OCI-LY1 (cell line): ENCODE measurements around the gene PEX7.
"Not testable (repeated sequence)": the region's sequence is repeated elsewhere in the genome, so short reads cannot be mapped to it uniquely, and the experiment has no call there.

Experiments used
- H2AFZ ChIP-seq: fragments of 200-600 bp; sonication (generic), shearing (Covaris generic); 2 replicates; pipeline ENCODE4 v1.6.0; 2014; ENCODE audit warnings: antibody characterized with exemption, mild to moderate bottlenecking, low read length
- H3F3A ChIP-seq: fragments of 200-600 bp; sonication (generic), shearing (Covaris generic); 2 replicates; pipeline ENCODE4 v1.6.0; 2014; ENCODE audit warnings: mild to moderate bottlenecking, antibody characterized with exemption, low read length, moderate library complexity; ENCODE audit not compliant: insufficient read depth
- H3K27ac ChIP-seq: fragments of 200-600 bp; sonication (generic); 2 replicates; pipeline ENCODE4 v1.5.1; 2014; ENCODE audit warnings: low read length, mixed run types, mild to moderate bottlenecking, low read depth; ENCODE audit not compliant: poor library complexity, severe bottlenecking
- H3K27me3 ChIP-seq: fragments of 200-600 bp; sonication (generic); 2 replicates; pipeline ENCODE4 v1.6.0; 2014; ENCODE audit warnings: antibody characterized with exemption, mild to moderate bottlenecking, low read length, moderate library complexity; ENCODE audit not compliant: insufficient read depth
- H3K36me3 ChIP-seq: fragments of 200-600 bp; sonication (generic); 2 replicates; pipeline ENCODE4 v1.6.1; 2014; ENCODE audit warnings: mild to moderate bottlenecking, antibody characterized with exemption, low read length, moderate library complexity, mixed read lengths; ENCODE audit not compliant: insufficient read depth
- H3K4me1 ChIP-seq: fragments of 200-600 bp; sonication (generic); 2 replicates; pipeline ENCODE4 v1.5.1; 2014; ENCODE audit warnings: mild to moderate bottlenecking, low read length, moderate library complexity; ENCODE audit not compliant: insufficient read depth, severe bottlenecking
- H3K4me2 ChIP-seq: fragments of 200-600 bp; sonication (generic), shearing (Covaris generic); 2 replicates; pipeline ENCODE4 v1.6.1; 2014; ENCODE audit warnings: low read length
- H3K4me3 ChIP-seq: fragments of 200-600 bp; sonication (generic); 2 replicates; pipeline ENCODE4 v1.5.1; 2014; ENCODE audit warnings: low read length, low read depth, mild to moderate bottlenecking, mixed read lengths; ENCODE audit not compliant: poor library complexity, severe bottlenecking
- H3K79me2 ChIP-seq: fragments of 200-600 bp; shearing (Covaris generic); 2 replicates; pipeline ENCODE4 v1.6.1; 2016; ENCODE audit warnings: mixed run types, low read length, mixed read lengths; ENCODE audit not compliant: insufficient read depth
- H3K9ac ChIP-seq: fragments of 200-600 bp; sonication (generic), shearing (Covaris generic); 2 replicates; pipeline ENCODE4 v1.6.1; 2014; ENCODE audit warnings: mild to moderate bottlenecking, low read length, mixed read lengths
- H3K9me2 ChIP-seq: fragments of 200-600 bp; sonication (generic), shearing (Covaris generic); 2 replicates; pipeline ENCODE4 v1.6.1; 2014; ENCODE audit warnings: low read depth, mild to moderate bottlenecking, low read length, mixed read lengths
- H3K9me3 ChIP-seq: fragments of 200-600 bp; shearing (Covaris generic); 2 replicates; pipeline ENCODE4 v1.6.1; 2014; ENCODE audit warnings: low read length, mixed read lengths
- H4K20me1 ChIP-seq: fragments of 200-600 bp; sonication (generic), shearing (Covaris generic); 2 replicates; pipeline ENCODE4 v1.6.0; 2016; ENCODE audit warnings: mild to moderate bottlenecking, low read length; ENCODE audit not compliant: insufficient read depth
- CTCF ChIP-seq: fragments of 200-600 bp; sonication (generic), shearing (Covaris generic); IDR thresholded peaks from 2 replicates; pipeline ENCODE4 v1.5.1; 2017; ENCODE audit warnings: mild to moderate bottlenecking, antibody characterized with exemption, low read length, moderate library complexity, mixed read lengths
- EZH2 ChIP-seq: fragments of 200-600 bp; sonication (generic), shearing (Covaris generic); IDR thresholded peaks from 2 replicates; pipeline ENCODE4 v1.8.0; 2017; ENCODE audit warnings: borderline replicate concordance, mixed run types, mild to moderate bottlenecking, antibody characterized with exemption, low read length, moderate library complexity, mixed read lengths

The PEX7 gene

GRCh38 chr6:136812174-136812573 is 10.2 kb upstream of the PEX7 start:
- H3K36me3 ChIP-seq = no peaks in the 10 kb centered on the region
- H3F3A ChIP-seq = no peaks in the 10 kb centered on the region
- no peak overlapping the region for H2AFZ ChIP-seq
- no peaks in the 10 kb centered on the region for H3K4me1 ChIP-seq
- no peak overlapping the region for H3K4me3 ChIP-seq
- H4K20me1 ChIP-seq = no peaks in the 10 kb centered on the region
- H3K9me2 ChIP-seq = no peaks in the 10 kb centered on the region
- no peak overlapping the region for H3K4me2 ChIP-seq
- TF ChIP-seq EZH2 = no peak
- no peaks in the 10 kb centered on the region for H3K27me3 ChIP-seq
- H3K9ac ChIP-seq = no peak overlapping the region
- H3K79me2 ChIP-seq = no peaks in the 10 kb centered on the region
- no peaks in the 10 kb centered on the region for H3K9me3 ChIP-seq
- no peak overlapping the region for H3K27ac ChIP-seq

- H3F3A ChIP-seq, H3K4me2 ChIP-seq, H3K9me3 ChIP-seq, H4K20me1 ChIP-seq, H2AFZ ChIP-seq, H3K79me2 ChIP-seq, H3K4me1 ChIP-seq, H3K9me2 ChIP-seq, H3K36me3 ChIP-seq, H3K9ac ChIP-seq, H3K4me3 ChIP-seq, H3K27me3 ChIP-seq, H3K27ac ChIP-seq: not testable (repeated sequence)
Observed at GRCh38 chr6:136815608-136816007, 6.8 kb upstream of the PEX7 start.

- Histone ChIP-seq H3K27me3 (no peaks in the 10 kb centered on the region), H3K4me1 (peaks cover 3% of the 10 kb centered on the region), H3K27ac (no peak overlapping the region), H3K9ac (no peak overlapping the region), H3K79me2 (no peaks in the 10 kb centered on the region), H3K9me3 (no peaks in the 10 kb centered on the region), H3K36me3 (no peaks in the 10 kb centered on the region), H3K4me2 (no peak overlapping the region), H3K4me3 (no peak overlapping the region), H4K20me1 (no peaks in the 10 kb centered on the region), H2AFZ (no peak overlapping the region), H3K9me2 (no peaks in the 10 kb centered on the region), H3F3A (no peaks in the 10 kb centered on the region)
- TF ChIP-seq CTCF (no peak), EZH2 (no peak)
Observed at GRCh38 chr6:136816656-136817055, 5.7 kb upstream of the PEX7 start.

- Histone ChIP-seq H3K4me1 (peaks cover 15% of the 10 kb centered on the region), H3K36me3 (0 out of 2 replicates have a peak, but pooled peaks cover 11% of the 10 kb centered on the region), H3K79me2 (no peaks in the 10 kb centered on the region), H3F3A (no peaks in the 10 kb centered on the region), H3K4me2 (no peak overlapping the region), H3K9me2 (no peaks in the 10 kb centered on the region), H3K9ac (no peak overlapping the region), H3K27me3 (no peaks in the 10 kb centered on the region), H3K4me3 (no peak overlapping the region), H3K27ac (no peak overlapping the region), H4K20me1 (no peaks in the 10 kb centered on the region), H2AFZ (no peak overlapping the region), H3K9me3 (no peaks in the 10 kb centered on the region)
- no peak for TF ChIP-seq CTCF
- TF ChIP-seq EZH2 = no peak
Observed at GRCh38 chr6:136820561-136820960, 1.8 kb upstream of the PEX7 start.
